T1000 (cell line): ENCODE data around the gene RIPOR1.

Experiments
- DNase-seq: peaks from one replicate; lab custom pipeline; 2025; ENCODE audit warnings: mixed read lengths; lab: John Stamatoyannopoulos, UW

RIPOR1 gene

GRCh38 chr16:67539271-67539670 is 10.6 kb downstream of the RIPOR1 start:
- DNase-seq = no peak

- no peak for DNase-seq
Measured at GRCh38 chr16:67539691-67540635, 11.3 kb downstream of the RIPOR1 start.

DNA sequence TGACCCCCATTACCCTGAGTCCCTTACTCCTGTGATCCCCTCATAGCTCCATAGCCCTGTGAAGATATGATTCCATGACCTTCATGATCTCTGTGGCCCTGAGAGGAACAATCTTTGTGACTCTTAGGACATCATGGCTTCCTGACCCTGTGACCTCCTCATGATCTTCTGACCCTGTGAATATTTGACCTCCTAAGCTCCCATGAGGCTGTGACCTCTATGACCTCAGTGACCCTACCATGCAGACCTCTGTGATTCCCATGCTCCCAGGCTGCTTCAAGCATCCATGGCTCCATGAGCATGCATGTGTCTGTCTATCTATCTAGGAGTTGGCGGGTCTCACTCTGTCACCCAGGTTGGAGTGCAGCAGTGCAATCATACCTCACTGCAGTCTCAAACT is 12.1 kb downstream of the RIPOR1 start:
- DNase-seq = no peak

GRCh38 chr16:67541391-67542263 is 13.0 kb downstream of the RIPOR1 start:
- DNase-seq = no peak

- peak; percentile 19 for DNase-seq
Measured at GRCh38 chr16:67542464-67542863, 13.8 kb downstream of the RIPOR1 start.

- no peak for DNase-seq
Measured at GRCh38 chr16:67543036-67543435, 14.4 kb downstream of the RIPOR1 start.

DNA sequence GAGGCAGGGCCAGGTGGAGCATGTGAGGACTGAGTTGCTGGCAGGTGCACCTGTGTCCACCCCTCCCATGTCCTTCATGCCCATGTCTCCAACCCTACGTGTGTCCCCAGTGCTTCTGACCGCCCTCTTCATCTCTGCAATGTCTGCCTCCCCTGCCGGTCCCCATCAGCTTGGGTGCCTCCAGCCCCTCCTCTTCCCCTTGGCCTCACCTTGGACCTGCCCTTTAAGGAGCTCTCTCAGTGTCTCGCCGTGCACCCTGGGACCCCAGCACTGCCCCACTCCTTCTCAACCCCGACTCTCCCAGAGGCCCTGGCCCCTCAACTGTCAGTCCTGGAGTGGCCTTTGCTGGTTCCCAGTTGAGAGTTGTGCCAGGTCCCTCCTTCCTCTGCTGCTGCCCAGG is 15.0 kb downstream of the RIPOR1 start:
- DNase-seq = no peak

DNA sequence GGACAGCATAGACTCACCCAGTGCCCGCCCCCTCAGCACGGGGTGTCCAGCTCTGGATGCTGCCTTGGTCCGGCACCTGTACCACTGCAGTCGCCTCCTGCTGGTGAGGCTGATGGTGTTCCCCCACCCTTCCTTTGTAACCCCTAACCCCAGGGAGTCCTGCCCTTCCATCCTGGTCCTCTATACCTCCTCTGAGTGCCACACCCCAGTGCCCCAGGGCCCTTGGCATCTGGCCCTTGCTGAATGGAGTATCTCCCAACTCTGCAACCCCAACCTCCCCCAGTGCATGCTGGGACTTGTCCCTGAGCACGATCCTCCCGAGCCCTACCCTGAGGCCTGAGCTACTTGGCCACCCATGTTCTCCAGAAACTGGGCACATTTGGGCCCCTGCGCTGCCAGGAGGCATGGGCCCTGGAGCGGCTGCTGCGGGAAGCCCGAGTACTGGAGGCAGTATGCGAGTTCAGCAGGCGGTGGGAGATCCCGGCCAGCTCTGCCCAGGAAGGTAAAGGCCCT is 15.8 kb downstream of the RIPOR1 start:
- no peak for DNase-seq

GRCh38 chr16:67544844-67545664 is 16.4 kb downstream of the RIPOR1 start:
- no peak for DNase-seq

DNA sequence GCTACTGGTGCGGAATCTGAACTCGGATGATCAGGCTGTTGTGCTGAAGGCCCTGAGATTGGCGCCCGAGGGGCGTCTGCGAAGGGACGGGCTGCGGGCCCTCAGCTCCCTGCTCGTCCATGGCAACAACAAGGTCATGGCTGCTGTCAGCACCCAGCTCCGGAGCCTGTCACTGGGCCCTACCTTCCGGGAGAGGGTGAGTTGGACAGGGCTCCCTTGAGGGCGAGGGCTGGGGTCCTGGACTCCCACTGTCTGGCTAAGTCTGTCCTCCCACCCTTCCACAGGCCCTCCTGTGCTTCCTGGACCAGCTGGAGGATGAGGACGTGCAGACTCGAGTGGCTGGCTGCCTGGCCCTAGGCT is 17.0 kb downstream of the RIPOR1 start:
- no peak for DNase-seq

GRCh38 chr16:67546091-67546501 is 17.5 kb downstream of the RIPOR1 start:
- DNase-seq = no peak

DNA sequence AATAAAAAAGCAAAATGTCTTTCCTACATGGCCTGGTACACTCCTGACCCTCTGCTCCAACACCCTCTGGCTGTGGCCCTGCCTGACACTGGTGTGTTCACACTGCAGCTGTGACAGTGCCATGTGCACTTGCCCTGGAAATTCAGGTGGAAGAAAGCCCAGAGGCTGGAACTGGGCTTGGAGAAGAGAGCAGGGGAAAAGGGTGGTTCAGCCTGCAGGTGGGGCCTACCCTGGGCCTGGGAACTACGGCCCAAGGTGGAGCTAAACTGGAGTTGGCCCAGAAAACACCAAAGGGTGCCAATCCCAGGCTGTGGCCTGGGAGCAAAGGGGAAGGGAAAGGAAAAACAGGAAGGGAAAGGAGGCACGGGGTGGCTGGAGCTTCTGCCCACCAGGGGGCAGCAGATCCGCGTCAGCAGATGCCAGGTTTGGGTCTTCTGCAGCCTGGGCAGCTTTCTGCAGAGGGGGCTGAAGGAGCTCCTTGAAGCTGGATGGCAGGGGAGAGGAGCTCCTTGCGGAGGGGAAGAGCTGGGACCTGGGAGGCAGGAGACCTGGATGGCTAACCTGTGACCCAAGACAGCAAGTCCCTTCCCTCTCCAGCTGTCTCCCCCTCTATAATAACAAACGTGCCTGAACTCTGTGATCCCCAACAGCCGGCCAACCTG is 18.3 kb downstream of the RIPOR1 start:
- DNase-seq = peak; percentile 47

DNA sequence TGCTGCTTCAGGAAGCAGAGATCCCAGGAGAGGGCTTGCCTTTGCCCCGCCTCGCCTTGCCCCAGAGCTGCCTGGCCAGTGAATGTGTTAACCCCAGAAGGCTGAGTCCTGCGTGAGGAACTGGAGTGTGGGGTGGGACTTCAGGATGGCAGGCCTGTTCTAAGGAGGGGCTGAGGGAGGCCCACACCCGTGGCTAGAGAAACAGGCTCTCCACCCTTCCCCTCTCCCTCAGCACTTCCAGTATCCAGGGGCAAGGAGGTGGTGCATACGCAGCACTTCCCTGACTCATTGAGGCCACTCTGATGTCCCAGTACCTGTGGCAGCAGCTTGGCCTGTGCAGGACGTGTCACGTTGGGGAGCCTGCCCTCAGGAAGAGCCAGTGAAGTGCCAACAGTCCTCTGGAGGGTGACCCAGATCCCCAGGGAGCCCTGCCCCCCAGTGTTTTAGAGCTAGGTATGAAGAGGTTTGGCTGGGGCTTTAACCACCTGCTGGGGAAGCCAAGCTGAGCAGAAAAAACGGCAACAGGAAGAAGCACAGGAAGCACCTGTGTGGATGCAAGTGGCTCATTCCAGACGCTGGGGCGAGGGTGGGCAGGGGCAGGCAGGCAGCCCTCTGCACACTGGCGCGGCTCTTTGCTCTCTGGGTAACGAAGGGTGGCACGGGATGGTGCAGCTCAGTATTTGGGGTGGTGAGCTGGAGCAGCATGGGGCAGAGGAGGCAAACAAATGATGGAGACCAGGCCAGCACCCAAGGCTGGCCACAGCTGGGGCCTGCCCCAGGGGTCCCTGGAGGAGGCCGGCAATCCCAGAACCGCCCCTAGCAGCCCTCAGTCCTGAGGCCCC is 19.0 kb downstream of the RIPOR1 start:
- no peak for DNase-seq

DNA sequence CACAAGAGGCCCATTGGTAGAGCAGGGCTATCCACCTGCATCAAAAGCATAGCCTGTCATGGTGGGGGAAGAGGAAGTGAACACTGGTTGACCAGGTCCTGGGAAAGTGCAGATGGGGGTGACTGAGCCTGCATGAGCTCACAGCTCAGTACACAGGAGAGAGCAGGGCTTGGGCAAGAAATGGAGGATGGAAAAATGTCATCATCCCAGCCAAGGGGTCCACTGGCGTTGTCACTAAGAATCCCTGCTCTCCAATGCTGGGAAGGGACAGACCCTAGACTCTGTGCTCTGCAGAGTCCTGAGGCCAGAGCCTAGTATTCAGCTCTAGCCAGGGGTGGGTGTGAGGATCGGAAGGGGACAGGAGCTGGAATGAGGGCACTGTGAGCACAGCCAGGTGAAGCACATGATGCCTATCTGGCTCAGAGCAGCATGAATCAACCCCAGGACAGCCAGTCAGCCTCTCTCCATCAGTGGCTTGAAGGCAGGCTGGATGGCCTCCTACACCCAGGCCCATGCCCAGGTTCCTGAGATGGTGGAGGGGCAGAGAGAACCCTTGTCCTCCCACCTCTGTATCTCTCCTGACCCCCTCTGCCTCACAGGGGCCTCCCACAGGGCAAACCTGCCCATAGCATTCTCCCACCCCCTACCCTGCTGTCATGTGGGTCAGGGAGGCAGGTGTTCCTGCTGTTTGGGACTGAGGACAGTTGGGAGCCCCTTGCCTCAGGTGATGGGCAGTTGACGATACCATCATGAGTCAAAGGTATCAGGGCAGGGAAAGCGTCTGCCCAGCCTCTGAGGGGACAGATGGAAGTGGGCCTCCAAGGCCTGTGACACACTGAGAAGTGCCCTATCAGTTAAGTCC is 19.9 kb downstream of the RIPOR1 start:
- no peak for DNase-seq

GRCh38 chr16:67549240-67549639 is 20.6 kb downstream of the RIPOR1 start:
- DNase-seq = no peak

DNA sequence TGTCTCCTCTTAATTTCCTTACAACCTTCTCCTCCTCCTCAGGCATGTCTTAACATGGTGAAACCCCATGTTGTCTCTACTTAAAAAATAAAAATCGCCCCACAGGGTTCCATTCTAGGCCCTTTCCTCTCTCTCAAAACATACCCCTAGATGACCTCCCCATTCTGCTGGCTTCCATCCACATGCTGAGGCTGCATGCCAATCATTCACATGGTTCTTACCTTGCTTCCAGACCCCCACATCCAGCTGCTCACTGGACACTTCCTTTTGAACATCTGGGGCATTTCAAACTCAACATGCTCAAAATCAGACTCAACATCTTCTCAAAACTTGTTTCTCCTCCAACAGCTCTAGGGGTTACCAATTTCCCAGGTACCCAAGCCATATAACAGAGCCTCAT is 21.3 kb downstream of the RIPOR1 start:
- no peak for DNase-seq

DNA sequence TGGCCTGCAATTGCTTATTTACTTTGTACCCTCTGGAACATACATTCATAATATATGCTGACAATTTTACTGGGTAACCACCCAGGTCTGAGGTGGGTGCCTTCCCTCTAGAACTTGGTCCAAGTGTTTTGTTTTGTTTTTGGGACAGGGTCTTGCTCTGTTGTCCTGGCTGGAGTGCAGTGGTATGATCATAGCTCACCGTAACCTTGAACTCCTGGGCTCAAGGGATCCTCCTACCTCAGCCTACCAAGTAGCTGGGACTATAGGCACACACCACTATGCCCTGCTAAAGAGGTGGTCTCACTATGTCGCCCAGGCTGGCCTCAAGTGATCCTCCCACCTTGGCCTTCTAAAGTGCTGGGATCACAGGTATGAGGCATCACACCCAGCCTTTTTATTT is 22.5 kb downstream of the RIPOR1 start:
- DNase-seq = no peak

DNA sequence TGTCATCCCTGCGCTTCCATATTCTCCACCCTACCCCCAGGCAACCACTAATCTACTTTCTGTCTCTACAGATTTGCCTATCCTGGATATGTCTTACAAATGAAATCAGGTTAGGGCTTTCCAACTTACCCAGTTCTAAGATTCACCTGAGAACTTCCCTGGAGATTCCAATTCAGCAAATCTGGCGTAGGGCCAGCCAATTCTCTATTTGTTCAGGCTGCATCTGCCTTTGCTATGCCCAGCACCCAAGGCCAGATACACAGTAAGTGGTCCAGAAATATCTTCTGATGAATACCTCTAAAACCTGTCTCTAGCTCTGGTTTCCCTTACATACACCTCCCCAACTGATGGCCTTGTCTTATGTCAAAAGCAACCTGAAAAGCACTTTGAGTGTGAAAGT is 23.3 kb downstream of the RIPOR1 start:
- no peak for DNase-seq

GRCh38 chr16:67552476-67552875 is 23.8 kb downstream of the RIPOR1 start:
- DNase-seq = no peak
